ENCODE results near the gene CBX2.

- TF ChIP-seq CTCF (IDR thresholded peaks at IDR 0.05; ENCODE audit: insufficient read depth, low read length) (no peak), POLR2AphosphoS5 (IDR thresholded peaks at IDR 0.05; ENCODE audit: low read depth) (no peak), REST (IDR thresholded peaks at IDR 0.05; ENCODE audit: insufficient replicate concordance, low read depth) (no peak)
Measured at GRCh38 chr17:79831265-79832217, 53.6 kb downstream of the CBX2 start.

All from HL-60 (cell line).